ENCODE results near the gene DNM3. TPM values are rescaled to one million over a fixed set of nuclear protein-coding genes. Genes with fewer than 3 reads are reported as not detected.
A peak's percentile ranks its signal among the peaks of the same experiment; 100 is the strongest.

Gene DNM3
- total and polyA plus RNA-seq, 9 of the 15 experiments (the other 6 are each of a cell fraction or from before 2014, with no cell fraction given), result 0.08 to 0.36 (median 0.22) TPM; not detected in 1

- TF ChIP-seq EGR1 (conservative IDR thresholded peaks at IDR 0.05) (no peak), HIVEP1 (CRISPR knock-in tag; IDR thresholded peaks at IDR 0.05) (no peak), PKNOX1 (IDR thresholded peaks at IDR 0.05) (no peak)
Observed at GRCh38 chr1:172211221-172211620, 369.9 kb downstream of the DNM3 start (continued).

GRCh38 chr1:172212124-172212523 is 370.8 kb downstream of the DNM3 start:
- FAIRE-seq, result no peak
- Histone ChIP-seq H2AFZ (ENCODE audit: low read depth, low read length) (no peak overlapping the region), H3K9me1 (ENCODE audit: control insufficient read depth, insufficient read depth, low read length) (no peaks in the 10 kb centered on the region), H4K20me1 (replicated peaks; ENCODE audit: control insufficient read depth, insufficient read depth, low read length) (no peaks in the 10 kb centered on the region), H3K27ac (ENCODE audit: extremely low read depth, low read depth, low read length) (no peak overlapping the region), H3K79me2 (ENCODE audit: control insufficient read depth, insufficient read depth, low read length) (no peaks in the 10 kb centered on the region), H3K4me1 (replicated peaks in 1 of 2; ENCODE audit: control insufficient read depth in 2 of 2, insufficient read depth in 2 of 2, low read length in 2 of 2) (no peaks in the 10 kb centered on the region), H3K9ac (ENCODE audit: insufficient read depth in 1 of 2, low read depth in 2 of 2, low read length in 2 of 2) (no peak overlapping the region), H3K9me3 (replicated peaks; ENCODE audit: control insufficient read depth, insufficient read depth, low read depth, low read length) (no peaks in the 10 kb centered on the region), H3K4me3 (no peak overlapping the region), H3K36me3 (ENCODE audit: control insufficient read depth, insufficient read depth, low read length) (no peaks in the 10 kb centered on the region), H3K4me2 (ENCODE audit: insufficient read depth, low read length) (no peak overlapping the region), H3K27me3 (ENCODE audit: control insufficient read depth in 2 of 2, insufficient read depth in 2 of 2, low read length in 2 of 2) (no peaks in the 10 kb centered on the region)
- POLR2A ChIA-PET, result interaction anchor here (0.8 kb wide), 1 partner anchor 10 kb away, joined by 3 read pairs; no protein-coding TSS in a partner anchor
- no peak for ATAC-seq
- no TSS peak for BruUV-seq (replicated peaks)
- CTCF ChIA-PET (ENCODE audit: low intra/inter-chr PET ratio), result no interaction called here
- intact Hi-C loops (cut with micrococcal nuclease) (no loop called here), in situ Hi-C loops (cut with MboI) (loop anchor here (10.0 kb wide), 1 partner anchor 423 kb away; no protein-coding TSS in a partner anchor)
- TF ChIP-seq PBX2 (CRISPR knock-in tag; IDR thresholded peaks at IDR 0.05; ENCODE audit: low read depth) (no peak), PBX2 (tag; conservative IDR thresholded peaks at IDR 0.05; ENCODE audit: low read depth) (peak; percentile 89), ZFP36 (IDR thresholded peaks at IDR 0.05; ENCODE audit: low read depth, low read length, partially characterized antibody) (no peak), HES1 (IDR thresholded peaks at IDR 0.05; ENCODE audit: low read depth) (no peak), ERF (CRISPR knock-in tag; IDR thresholded peaks at IDR 0.05) (no peak), GATAD2A (IDR thresholded peaks at IDR 0.05) (no peak), DLX4 (CRISPR knock-in tag; IDR thresholded peaks at IDR 0.05) (no peak), PHB2 (IDR thresholded peaks at IDR 0.05; ENCODE audit: low read depth) (no peak), WHSC1 (IDR thresholded peaks at IDR 0.05; ENCODE audit: low read length) (no peak)
- TF ChIP-seq, protein P1, sequence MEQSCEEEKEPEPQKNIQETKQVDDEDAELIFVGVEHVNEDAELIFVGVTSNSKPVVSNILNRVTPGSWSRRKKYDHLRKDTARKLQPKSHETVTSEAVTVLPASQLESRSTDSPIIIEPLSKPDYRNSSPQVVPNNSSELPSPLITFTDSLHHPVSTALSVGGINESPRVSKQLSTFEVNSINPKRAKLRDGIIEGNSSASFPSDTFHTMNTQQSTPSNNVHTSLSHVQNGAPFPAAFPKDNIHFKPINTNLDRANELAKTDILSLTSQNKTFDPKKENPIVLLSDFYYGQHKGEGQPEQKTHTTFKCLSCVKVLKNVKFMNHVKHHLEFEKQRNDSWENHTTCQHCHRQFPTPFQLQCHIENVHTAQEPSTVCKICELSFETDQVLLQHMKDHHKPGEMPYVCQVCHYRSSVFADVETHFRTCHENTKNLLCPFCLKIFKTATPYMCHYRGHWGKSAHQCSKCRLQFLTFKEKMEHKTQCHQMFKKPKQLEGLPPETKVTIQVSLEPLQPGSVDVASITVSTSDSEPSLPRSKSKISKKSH (CRISPR knock-in tag; IDR thresholded peaks at IDR 0.05), result no peak
- no peak for DNase-seq (ENCODE audit: extremely low read depth in 1 of 4, low spot score in 3 of 4)
- 1% methylated on average over 3 of the region's 3 CpGs for WGBS (ENCODE audit: insufficient coverage, low coverage, missing lambda C conversion rate)
